ENCODE data around the gene ALG9. TPM values are rescaled to one million over a fixed set of nuclear protein-coding genes. Genes with fewer than 3 reads are reported as not detected.

The ALG9 gene
- total RNA-seq, 3 donors from 2014 or later (not counting 1 experiment from before 2014, with no cell fraction given): 30.6 to 37.1 (median 35.4) TPM

GRCh38 chr11:111808834-111809233 is 62.5 kb downstream of the ALG9 start:
- no peak for DNase-seq
- Histone ChIP-seq H3K9me3 (ENCODE audit: control insufficient read depth, insufficient read depth, low read length) (no peaks in the 10 kb centered on the region), H3K36me3 (ENCODE audit: control insufficient read depth, insufficient read depth, low read length) (peaks cover 23% of the 10 kb centered on the region), H3K27ac (ENCODE audit: low read length) (no peak overlapping the region), H3K4me1 (ENCODE audit: control insufficient read depth, insufficient read depth, low read length) (no peaks in the 10 kb centered on the region), H3K27me3 (ENCODE audit: control insufficient read depth, insufficient read depth, low read length) (no peaks in the 10 kb centered on the region), H3K4me3 (ENCODE audit: low read length) (no peak overlapping the region)
- Mint-ChIP-seq H3K27ac (no peak overlapping the region), H3K4me3 (no peak overlapping the region), H3K9me3 (no peaks in the 10 kb centered on the region), H3K4me1 (peaks cover 0 to 7% of the 10 kb centered on the region in 2 donors), H3K36me3 (no peaks in the 10 kb centered on the region), H3K27me3 (ENCODE audit: low read depth in 2 of 2) (no peaks in the 10 kb centered on the region)
- intact Hi-C loops (cut with micrococcal nuclease): no loop called here
- ATAC-seq: no peak
- 98% methylated on average over 2 of the region's 2 CpGs for WGBS (ENCODE audit: insufficient coverage)
- no peak for TF ChIP-seq CTCF (IDR thresholded peaks at IDR 0.05)

GRCh38 chr11:111808063-111808588 is 63.3 kb downstream of the ALG9 start:
- no peaks in the 10 kb centered on the region for H3K27me3 Mint-ChIP-seq (ENCODE audit: low read depth in 2 of 2)
- H3K9me3 Mint-ChIP-seq: no peaks in the 10 kb centered on the region
- intact Hi-C loops (cut with micrococcal nuclease): no loop called here
- no peak for TF ChIP-seq CTCF (IDR thresholded peaks at IDR 0.05)
- Histone ChIP-seq H3K4me3 (ENCODE audit: low read length) (no peak overlapping the region), H3K9me3 (ENCODE audit: control insufficient read depth, insufficient read depth, low read length) (no peaks in the 10 kb centered on the region), H3K27me3 (ENCODE audit: control insufficient read depth, insufficient read depth, low read length) (no peaks in the 10 kb centered on the region), H3K27ac (ENCODE audit: low read length) (no peak overlapping the region), H3K36me3 (ENCODE audit: control insufficient read depth, insufficient read depth, low read length) (peaks cover 23% of the 10 kb centered on the region), H3K4me1 (ENCODE audit: control insufficient read depth, insufficient read depth, low read length) (no peaks in the 10 kb centered on the region)
- no peak overlapping the region for H3K27ac Mint-ChIP-seq
- no peak for ATAC-seq
- DNase-seq: no peak
- no peaks in the 10 kb centered on the region for H3K36me3 Mint-ChIP-seq
- H3K4me1 Mint-ChIP-seq: no peaks in the 10 kb centered on the region
- H3K4me3 Mint-ChIP-seq: no peak overlapping the region
- whole genome bisulfite sequencing (ENCODE audit: insufficient coverage): 96% methylated on average over 2 of the region's 2 CpGs

GRCh38 chr11:111807076-111807475 is 64.3 kb downstream of the ALG9 start:
- TF ChIP-seq CTCF (IDR thresholded peaks at IDR 0.05): no peak
- no peak for ATAC-seq
- intact Hi-C loops (cut with micrococcal nuclease): no loop called here
- peaks cover 23% of the 10 kb centered on the region for H3K36me3 ChIP-seq (ENCODE audit: control insufficient read depth, insufficient read depth, low read length)
- no peaks in the 10 kb centered on the region for H3K4me1 ChIP-seq (ENCODE audit: control insufficient read depth, insufficient read depth, low read length)
- H3K27me3 Mint-ChIP-seq (ENCODE audit: low read depth in 2 of 2): no peaks in the 10 kb centered on the region
- H3K27ac Mint-ChIP-seq: no peak overlapping the region
- no peaks in the 10 kb centered on the region for H3K9me3 ChIP-seq (ENCODE audit: control insufficient read depth, insufficient read depth, low read length)
- H3K4me3 Mint-ChIP-seq: no peak overlapping the region
- H3K27me3 ChIP-seq (ENCODE audit: control insufficient read depth, insufficient read depth, low read length): no peaks in the 10 kb centered on the region
- H3K9me3 Mint-ChIP-seq: no peaks in the 10 kb centered on the region
- DNase-seq: no peak
- no peaks in the 10 kb centered on the region for H3K36me3 Mint-ChIP-seq
- H3K27ac ChIP-seq (ENCODE audit: low read length): no peak overlapping the region
- no peak overlapping the region for H3K4me3 ChIP-seq (ENCODE audit: low read length)
- no peaks in the 10 kb centered on the region for H3K4me1 Mint-ChIP-seq
- 100% methylated on average over 1 of the region's 1 CpG for WGBS (ENCODE audit: insufficient coverage)

GRCh38 chr11:111801135-111801534 is 70.2 kb downstream of the ALG9 start:
- DNase-seq (no peak), ATAC-seq (no peak)
- no CpG with 5 or more reads among the region's 2 CpGs for WGBS (ENCODE audit: insufficient coverage)
- Mint-ChIP-seq H3K27ac (no peak overlapping the region), H3K27me3 (ENCODE audit: low read depth in 2 of 2) (no peaks in the 10 kb centered on the region), H3K36me3 (no peaks in the 10 kb centered on the region), H3K9me3 (no peaks in the 10 kb centered on the region), H3K4me3 (no peak overlapping the region), H3K4me1 (no peaks in the 10 kb centered on the region)
- no peak for TF ChIP-seq CTCF (IDR thresholded peaks at IDR 0.05)
- H3K4me3 ChIP-seq (ENCODE audit: low read length): no peak overlapping the region
- H3K27ac ChIP-seq (ENCODE audit: low read length): no peak overlapping the region
- H3K4me1 ChIP-seq (ENCODE audit: control insufficient read depth, insufficient read depth, low read length): no peaks in the 10 kb centered on the region
- intact Hi-C loops (cut with micrococcal nuclease): no loop called here
- peaks cover 19% of the 10 kb centered on the region for H3K36me3 ChIP-seq (ENCODE audit: control insufficient read depth, insufficient read depth, low read length)
- H3K9me3 ChIP-seq (ENCODE audit: control insufficient read depth, insufficient read depth, low read length): peaks cover 3% of the 10 kb centered on the region
- no peaks in the 10 kb centered on the region for H3K27me3 ChIP-seq (ENCODE audit: control insufficient read depth, insufficient read depth, low read length)

Measured in natural killer cell (primary cell).